B cell (primary cell): ENCODE results near the gene SYT17. TPM values are rescaled to one million over a fixed set of nuclear protein-coding genes. Genes with fewer than 3 reads are reported as not detected.

Experiments used
- ATAC-seq: fragments of 200-7000 bp; cut with Tn5 transposase; one replicate; pipeline ENCODE4 v1.10.0; 2021; ENCODE audit warnings: low read depth, mild to moderate bottlenecking, moderate number of reproducible peaks, moderate library complexity
- CTCF ChIA-PET: fragments of 350-600 bp; sonication (Branson Sonifier 250); formaldehyde crosslinking; loops from one replicate; lab custom pipeline; 2021; ENCODE audit warnings: antibody characterized with exemption, inconsistent platforms; lab: Charles Lee
- POLR2A ChIA-PET: fragments of 350-600 bp; sonication (Branson Sonifier 250); formaldehyde crosslinking; loops from one replicate; lab custom pipeline; 2021; ENCODE audit warnings: antibody characterized with exemption; lab: Charles Lee
- DNase-seq: peaks from one replicate; pipeline ENCODE4 v3.0.0; 2013
- H2AFZ ChIP-seq: 2 replicates; pipeline ENCODE4 v1.6.1; 2012; ENCODE audit warnings: mild to moderate bottlenecking, low read depth, low read length; ENCODE audit not compliant: insufficient read depth, poor library complexity, severe bottlenecking
- H3K27ac ChIP-seq, 2 donors: 1 replicate in 1 of 2; 2 replicates in 1 of 2; pipeline ENCODE4 v1.5.1; 2012 to 2013; ENCODE audit warnings: low read length in 2 of 2, mild to moderate bottlenecking in 2 of 2, moderate library complexity in 1 of 2
- H3K27me3 ChIP-seq, 4 experiments: fragments of 200-600 bp in 1 of 4; sonication (generic) in 1 of 4; replicated peaks in 1 of 4; 1 replicate in 2 of 4; 2 replicates in 2 of 4; pipeline versions ENCODE4 v1.6.1 to v1.7.0; 2013 to 2016; ENCODE audit warnings: low read length in 3 of 4, mild to moderate bottlenecking in 2 of 4, mixed read lengths in 1 of 4, moderate library complexity in 1 of 4; ENCODE audit not compliant: insufficient read depth in 4 of 4, control insufficient read depth in 3 of 4; ENCODE audit errors: control extremely low read depth in 1 of 4
- H3K36me3 ChIP-seq, 2 experiments: replicated peaks in 1 of 2; 1 replicate in 1 of 2; 2 replicates in 1 of 2; pipeline versions ENCODE4 v1.6.1 to v1.7.1; 2013; ENCODE audit warnings: low read length in 1 of 2; ENCODE audit not compliant: insufficient read depth in 2 of 2, control insufficient read depth in 1 of 2; ENCODE audit errors: control extremely low read depth in 1 of 2, extremely low read depth in 1 of 2
- H3K4me1 ChIP-seq, 2 donors: fragments of 200-600 bp in 1 of 2; sonication (generic) in 1 of 2; 1 replicate in 1 of 2; 2 replicates in 1 of 2; pipeline versions ENCODE4 v1.5.1 to v1.6.1; 2013 to 2017; ENCODE audit warnings: low read length in 2 of 2; ENCODE audit not compliant: control insufficient read depth in 2 of 2, insufficient read depth in 2 of 2
- H3K4me2 ChIP-seq: replicated peaks from 2 replicates; pipeline ENCODE3; 2012; ENCODE audit warnings: mild to moderate bottlenecking, low read depth, low read length; ENCODE audit not compliant: poor library complexity, severe bottlenecking
- H3K4me3 ChIP-seq, 5 experiments: fragments of 200-600 bp in 1 of 5; sonication (generic) in 1 of 5; 1 replicate in 3 of 5; 2 replicates in 2 of 5; pipeline versions ENCODE4 v1.5.1 to v1.7.0; 2011 to 2016; ENCODE audit warnings: low read length in 4 of 5, mild to moderate bottlenecking in 4 of 5, low read depth in 2 of 5, control low read depth in 1 of 5, moderate library complexity in 1 of 5; ENCODE audit not compliant: insufficient read depth in 1 of 5; ENCODE audit errors: control extremely low read depth in 1 of 5, extremely low read depth in 1 of 5
- H3K79me2 ChIP-seq: fragments of 200-600 bp; sonication (generic); one replicate; pipeline ENCODE4 v1.6.0; 2016; ENCODE audit warnings: low read length; ENCODE audit not compliant: control insufficient read depth, insufficient read depth
- H3K9ac ChIP-seq: fragments of 200-600 bp; sonication (generic); 2 replicates; pipeline ENCODE4 v1.6.1; 2017; ENCODE audit warnings: mild to moderate bottlenecking, low read length, moderate library complexity
- H3K9me3 ChIP-seq, 3 donors: one replicate each; pipeline versions ENCODE4 v1.6.1 to v1.7.1; 2013; ENCODE audit warnings: low read length in 2 of 3; ENCODE audit not compliant: control insufficient read depth in 2 of 3, insufficient read depth in 1 of 3; ENCODE audit errors: control extremely low read depth in 1 of 3
- H4K20me1 ChIP-seq: 2 replicates; pipeline ENCODE4 v1.6.0; 2012; ENCODE audit warnings: mild to moderate bottlenecking, low read length; ENCODE audit not compliant: insufficient read depth, control insufficient read depth, poor library complexity, severe bottlenecking
- H3K27ac Mint-ChIP-seq: one replicate; pipeline ENCODE4 v1.8.0; 2021; ENCODE audit warnings: mixed read lengths
- H3K27me3 Mint-ChIP-seq: one replicate; pipeline ENCODE4 v1.8.0; 2021; ENCODE audit warnings: mixed read lengths
- H3K4me1 Mint-ChIP-seq: one replicate; pipeline ENCODE4 v1.8.0; 2021; ENCODE audit warnings: mixed read lengths
- H3K4me3 Mint-ChIP-seq: one replicate; pipeline ENCODE4 v1.8.0; 2021; ENCODE audit warnings: mixed read lengths
- H3K9me3 Mint-ChIP-seq: one replicate; pipeline ENCODE4 v1.8.0; 2022; ENCODE audit warnings: mixed read lengths; ENCODE audit not compliant: insufficient read depth
- EZH2 ChIP-seq: IDR thresholded peaks from 2 replicates; pipeline ENCODE4 v1.6.1; 2012; ENCODE audit warnings: borderline replicate concordance, low read depth, mild to moderate bottlenecking, moderate library complexity, low read length; ENCODE audit not compliant: insufficient read depth, poor library complexity, severe bottlenecking
- WGBS: methylation state at CpG from one replicate; pipeline ENCODE4 v1.1.5; 2013; ENCODE audit warnings: missing lambda C conversion rate; ENCODE audit not compliant: insufficient coverage; 5-methylcytosine and 5-hydroxymethylcytosine counted together
- intact Hi-C: fragments of 100-400 bp; cut with micrococcal nuclease; formaldehyde crosslinking; loops from one replicate; pipeline ENCODE4 v1.10.0; 2022
- polyA plus RNA-seq: library from polyadenylated mRNA; depleted of rRNA; stranded (reverse); fragments of >200 nt; gene quantifications from 2 replicates; pipeline ENCODE4 v1.2.3, GENCODE V29; 2012
- total RNA-seq, 2 donors: library from RNA; stranded (reverse); fragments of 120-200 nt in 1 of 2; gene quantifications; 1 replicate in 1 of 2; 2 replicates in 1 of 2; pipeline versions ENCODE4 v1.2.3 to v1.2.4, GENCODE V29; 2013 to 2022
- TF ChIP-seq, protein P1 (sequence below): fragments of 200-600 bp; IDR thresholded peaks from one replicate; pipeline ENCODE4 v1.8.0; 2022; ENCODE audit warnings: antibody characterized with exemption, mild to moderate bottlenecking

SYT17 gene
- total and polyA plus RNA-seq, 2 donors (not counting 1 experiment from before 2014, with no cell fraction given) = 24.9 to 27.7 TPM

DNA sequence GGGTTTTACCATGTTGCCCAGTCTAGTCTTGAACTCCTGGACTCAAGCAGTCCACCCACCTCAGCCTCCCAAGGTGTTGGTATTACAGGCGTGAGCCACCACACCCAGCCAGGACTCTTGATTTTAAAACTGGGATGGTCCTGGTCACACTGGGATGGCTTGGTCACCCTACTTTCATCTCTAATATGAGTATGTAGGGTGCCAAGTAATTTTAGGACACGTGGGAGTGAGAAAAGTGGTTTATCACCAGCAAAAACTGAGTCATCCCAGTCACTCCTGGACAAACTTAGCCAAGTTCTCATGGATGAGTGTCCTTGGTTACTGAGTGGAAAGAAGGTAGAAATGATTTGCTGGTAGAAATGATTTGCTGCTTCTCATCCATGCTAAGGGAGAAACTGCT lies 127.4 kb downstream of the SYT17 start:
- no CpG with 5 or more reads among the region's 2 CpGs for WGBS
- no peak overlapping the region for H3K4me3 Mint-ChIP-seq
- POLR2A ChIA-PET = interaction anchor here (1.3 kb wide), 1 partner anchor 12 kb away, joined by 3 read pairs; no protein-coding TSS in a partner anchor

DNA sequence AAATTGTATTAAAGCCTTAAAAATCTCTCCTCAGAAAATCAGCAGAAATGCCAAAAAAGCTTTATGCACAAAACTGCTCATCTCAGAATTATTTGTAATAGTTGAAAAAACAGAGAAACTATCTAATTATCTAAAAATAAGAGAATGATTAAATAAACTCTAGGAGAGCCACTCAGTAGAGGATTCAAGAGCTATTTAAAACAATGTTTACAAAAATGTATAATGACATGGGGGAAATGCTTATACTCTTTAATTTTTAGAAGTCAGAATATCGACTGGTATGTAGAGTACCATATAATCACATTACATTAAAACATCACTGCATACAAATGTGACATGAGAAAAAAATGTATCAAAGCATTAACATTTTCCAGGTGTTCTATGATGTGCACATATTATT lies 129.4 kb downstream of the SYT17 start:
- Histone ChIP-seq H3K9ac (no peak overlapping the region), H4K20me1 (no peaks in the 10 kb centered on the region), H3K79me2 (no peaks in the 10 kb centered on the region), H3K36me3 (no peaks in the 10 kb centered on the region), H2AFZ (no peak overlapping the region), H3K4me1 (peaks cover 11 to 14% of the 10 kb centered on the region in 2 donors), H3K27ac (no peak overlapping the region), H3K4me2 (no peak overlapping the region), H3K9me3 (no peaks in the 10 kb centered on the region), H3K27me3 (no peaks in the 10 kb centered on the region), H3K4me3 (no peak overlapping the region)
- intact Hi-C loops = no loop called here
- peaks cover 18% of the 10 kb centered on the region for H3K4me1 Mint-ChIP-seq
- H3K27ac Mint-ChIP-seq = no peak overlapping the region
- ChIA-PET POLR2A (no interaction called here), CTCF (no interaction called here)
- H3K27me3 Mint-ChIP-seq = peaks cover 4% of the 10 kb centered on the region
- TF ChIP-seq, protein P1, sequence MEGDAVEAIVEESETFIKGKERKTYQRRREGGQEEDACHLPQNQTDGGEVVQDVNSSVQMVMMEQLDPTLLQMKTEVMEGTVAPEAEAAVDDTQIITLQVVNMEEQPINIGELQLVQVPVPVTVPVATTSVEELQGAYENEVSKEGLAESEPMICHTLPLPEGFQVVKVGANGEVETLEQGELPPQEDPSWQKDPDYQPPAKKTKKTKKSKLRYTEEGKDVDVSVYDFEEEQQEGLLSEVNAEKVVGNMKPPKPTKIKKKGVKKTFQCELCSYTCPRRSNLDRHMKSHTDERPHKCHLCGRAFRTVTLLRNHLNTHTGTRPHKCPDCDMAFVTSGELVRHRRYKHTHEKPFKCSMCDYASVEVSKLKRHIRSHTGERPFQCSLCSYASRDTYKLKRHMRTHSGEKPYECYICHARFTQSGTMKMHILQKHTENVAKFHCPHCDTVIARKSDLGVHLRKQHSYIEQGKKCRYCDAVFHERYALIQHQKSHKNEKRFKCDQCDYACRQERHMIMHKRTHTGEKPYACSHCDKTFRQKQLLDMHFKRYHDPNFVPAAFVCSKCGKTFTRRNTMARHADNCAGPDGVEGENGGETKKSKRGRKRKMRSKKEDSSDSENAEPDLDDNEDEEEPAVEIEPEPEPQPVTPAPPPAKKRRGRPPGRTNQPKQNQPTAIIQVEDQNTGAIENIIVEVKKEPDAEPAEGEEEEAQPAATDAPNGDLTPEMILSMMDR = no peak
- no peak for TF ChIP-seq EZH2
- H3K4me3 Mint-ChIP-seq = no peak overlapping the region
- no peaks in the 10 kb centered on the region for H3K9me3 Mint-ChIP-seq
- WGBS = no CpG with 5 or more reads among the region's 1 CpG
- no peak for DNase-seq
- no peak for ATAC-seq

More for the DNA sequence above, 127.4 kb downstream of the SYT17 start:
- Histone ChIP-seq H3K79me2 (no peaks in the 10 kb centered on the region), H2AFZ (no peak overlapping the region), H3K4me3 (no peak overlapping the region), H4K20me1 (no peaks in the 10 kb centered on the region), H3K27me3 (no peaks in the 10 kb centered on the region), H3K9me3 (no peaks in the 10 kb centered on the region), H3K36me3 (no peaks in the 10 kb centered on the region), H3K9ac (no peak overlapping the region), H3K27ac (no peak overlapping the region), H3K4me1 (peaks cover 11 to 14% of the 10 kb centered on the region in 2 donors), H3K4me2 (no peak overlapping the region)
- ATAC-seq (no peak), DNase-seq (no peak)
- intact Hi-C loops = no loop called here
- Mint-ChIP-seq H3K27me3 (peaks cover under 1% of the 10 kb centered on the region), H3K9me3 (no peaks in the 10 kb centered on the region), H3K4me1 (peaks cover 18% of the 10 kb centered on the region), H3K27ac (no peak overlapping the region)
- TF ChIP-seq, protein P1 = no peak
- TF ChIP-seq EZH2 = no peak
- CTCF ChIA-PET = no interaction called here
